Eye (tissue), 1 donor: Measurements from ENCODE around the gene HAUS7.

Experiments used
- DNase-seq: peaks from one replicate; pipeline ENCODE4 v3.0.0-alpha.2; 2015

The HAUS7 gene

DNA sequence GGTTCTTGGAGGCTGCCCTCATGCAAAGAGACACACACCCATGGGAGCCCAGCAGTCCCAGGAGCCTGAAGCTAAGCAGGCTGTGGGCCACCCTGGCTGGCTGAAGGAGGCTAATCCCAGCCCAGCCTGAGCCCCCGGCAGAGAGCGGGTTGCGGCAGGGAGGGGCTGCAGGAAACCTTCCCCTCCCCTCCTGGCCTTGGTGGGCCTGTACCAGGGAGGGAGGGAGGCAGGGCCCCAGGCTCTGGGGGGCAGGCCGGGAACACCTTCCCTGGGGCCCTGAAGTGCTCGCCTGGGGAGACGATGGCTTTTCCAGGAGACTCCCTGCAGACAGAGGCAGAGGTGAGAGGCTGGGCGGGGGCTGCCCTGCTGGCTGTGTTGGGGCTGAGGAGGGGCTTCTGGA lies 28.1 kb upstream of the HAUS7 start:
- DNase-seq, result no peak

GRCh38 chrX:153496590-153496959 lies 26.2 kb upstream of the HAUS7 start:
- DNase-seq, result no peak

- no peak for DNase-seq
Observed at GRCh38 chrX:153495903-153496589, 25.7 kb upstream of the HAUS7 start.

DNA sequence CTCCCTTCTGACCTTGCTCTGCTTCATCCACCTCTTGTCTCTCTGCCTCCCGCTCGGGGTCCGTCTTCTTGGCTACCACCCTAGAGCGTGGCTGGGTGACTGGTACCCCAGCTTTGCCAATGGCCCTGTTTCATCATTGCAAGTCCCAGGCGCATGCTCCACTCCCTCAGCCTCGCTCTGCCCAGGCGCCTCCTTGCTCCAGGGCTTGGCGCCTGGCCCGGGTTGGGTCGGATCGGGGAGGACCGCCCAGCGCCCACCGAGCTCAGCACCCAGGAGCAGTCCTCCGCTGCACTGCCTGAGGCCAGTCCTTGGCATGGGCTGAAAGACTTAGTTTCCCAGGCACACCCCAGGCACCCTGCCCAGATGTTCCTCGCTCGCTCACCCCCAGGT lies 25.0 kb upstream of the HAUS7 start:
- no peak for DNase-seq

GRCh38 chrX:153494541-153495361 lies 24.4 kb upstream of the HAUS7 start, which contains the start of gene BGN:
Gene BGN (plus strand): TSS chrX:153494980. CDS start chrX:153504632, 9,652 bp downstream.
- peak; percentile 72 for DNase-seq

- no peak for DNase-seq
Observed at GRCh38 chrX:153494061-153494460, 23.7 kb upstream of the HAUS7 start.

- DNase-seq, result no peak
Observed at GRCh38 chrX:153493085-153493484, 22.7 kb upstream of the HAUS7 start.

DNA sequence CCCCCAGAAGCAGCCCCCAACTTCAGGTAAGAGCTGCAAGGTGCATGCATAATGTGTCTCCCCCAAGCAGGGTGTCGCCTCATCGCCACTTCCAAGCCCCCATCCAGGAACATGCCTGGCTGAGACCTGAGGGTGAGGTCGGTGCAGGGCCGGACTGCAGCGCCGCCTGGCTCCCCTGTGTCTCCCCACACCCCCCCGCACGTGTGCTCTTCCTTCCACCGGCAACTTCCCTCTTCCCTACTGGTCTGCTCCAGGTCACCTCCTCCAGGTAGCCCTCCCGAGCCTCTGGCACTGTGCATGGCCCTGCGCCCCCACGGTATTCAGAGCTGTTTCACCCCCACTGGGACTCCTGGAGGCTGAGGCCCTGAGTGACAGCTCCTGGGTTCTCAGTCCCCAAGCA lies 22.2 kb upstream of the HAUS7 start:
- DNase-seq, result no peak

DNA sequence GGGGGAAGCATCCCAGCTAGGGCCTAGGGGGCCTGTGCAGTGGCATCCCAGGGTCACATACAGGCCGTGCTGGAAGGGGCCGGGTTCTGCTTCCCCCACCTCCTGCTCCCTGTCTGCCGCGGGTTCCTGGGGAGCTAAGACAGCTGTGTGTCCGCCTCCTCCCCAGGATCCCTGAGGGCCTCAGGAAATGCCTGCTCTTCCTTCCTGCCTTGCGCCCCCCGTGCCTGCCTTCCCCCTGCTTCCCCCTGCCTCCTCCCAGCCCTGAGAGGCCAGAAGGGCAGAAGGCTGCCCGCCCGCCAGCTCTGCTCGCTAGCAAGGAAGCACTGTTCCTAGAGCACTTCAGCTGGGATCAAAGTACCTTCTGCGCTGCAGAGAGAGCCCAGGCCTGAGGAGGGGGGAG lies 21.5 kb upstream of the HAUS7 start:
- no peak for DNase-seq

DNA sequence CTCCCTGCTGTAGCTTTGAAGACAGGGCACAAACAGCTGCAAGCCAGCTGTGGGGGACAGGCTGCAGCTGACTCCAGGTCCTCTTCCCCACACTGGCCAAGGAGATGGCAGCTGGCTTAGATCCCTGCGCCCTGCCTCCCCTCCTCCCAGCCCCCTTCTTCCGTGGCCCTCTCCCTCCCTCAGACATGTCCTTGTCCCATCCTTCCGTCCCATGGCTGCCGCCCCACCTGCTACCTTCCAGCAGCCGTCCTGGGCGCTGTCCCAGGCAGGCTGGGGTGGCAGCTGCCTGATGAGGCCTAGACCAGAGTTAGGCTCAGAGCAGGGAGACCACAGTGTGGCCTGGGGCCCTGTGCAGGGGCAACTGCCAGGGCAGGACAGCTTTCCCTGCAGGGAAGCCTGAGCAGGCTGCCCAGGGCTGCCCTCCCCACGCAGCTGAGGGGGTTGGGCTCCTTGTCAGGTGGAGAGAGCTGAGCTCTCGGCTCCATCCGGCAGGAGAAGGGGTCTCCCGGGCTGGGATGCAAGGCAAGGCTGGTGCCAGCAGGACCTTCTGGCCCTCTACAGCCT lies 21.1 kb upstream of the HAUS7 start:
- peak; percentile 54 for DNase-seq

- DNase-seq, result no peak
Observed at GRCh38 chrX:153490217-153490930, 20.0 kb upstream of the HAUS7 start.

DNA sequence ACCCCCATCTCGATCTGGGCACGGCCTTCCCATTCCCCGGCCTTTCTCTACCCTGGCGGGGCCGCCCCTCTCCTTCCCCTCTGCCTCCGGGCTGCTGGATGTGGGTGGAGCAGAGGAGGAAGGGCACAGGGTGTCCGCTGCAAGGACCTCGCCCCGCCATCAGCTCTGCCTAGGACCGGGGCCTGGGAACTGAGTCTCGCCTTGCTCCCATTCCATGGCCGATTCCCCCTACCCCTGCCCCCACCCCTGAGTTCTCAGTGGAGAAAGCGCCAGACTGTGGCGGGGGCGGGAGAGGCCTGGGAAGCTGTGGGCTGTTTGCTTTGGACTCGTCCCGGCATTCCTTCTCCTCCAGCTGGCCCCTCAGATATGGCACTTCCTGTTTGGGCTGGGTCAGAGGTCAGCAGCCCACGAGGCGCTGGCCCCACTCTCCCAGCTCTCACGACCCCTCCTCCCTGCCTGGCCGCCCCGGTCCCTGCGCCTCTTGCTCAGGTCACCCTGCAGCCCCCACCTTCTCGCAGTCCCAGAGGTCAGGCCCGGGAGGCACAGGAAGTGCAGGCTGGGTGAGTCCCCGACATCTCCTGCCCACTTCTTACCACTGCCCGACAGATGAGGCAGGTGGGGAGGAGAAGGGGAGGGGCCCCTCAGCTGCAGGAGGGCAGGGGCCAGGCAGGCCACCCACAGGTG lies 18.0 kb upstream of the HAUS7 start:
- no peak for DNase-seq

GRCh38 chrX:153487590-153488071 lies 17.3 kb upstream of the HAUS7 start:
- DNase-seq, result no peak

GRCh38 chrX:153486171-153486570 lies 15.8 kb upstream of the HAUS7 start:
- DNase-seq, result no peak

DNA sequence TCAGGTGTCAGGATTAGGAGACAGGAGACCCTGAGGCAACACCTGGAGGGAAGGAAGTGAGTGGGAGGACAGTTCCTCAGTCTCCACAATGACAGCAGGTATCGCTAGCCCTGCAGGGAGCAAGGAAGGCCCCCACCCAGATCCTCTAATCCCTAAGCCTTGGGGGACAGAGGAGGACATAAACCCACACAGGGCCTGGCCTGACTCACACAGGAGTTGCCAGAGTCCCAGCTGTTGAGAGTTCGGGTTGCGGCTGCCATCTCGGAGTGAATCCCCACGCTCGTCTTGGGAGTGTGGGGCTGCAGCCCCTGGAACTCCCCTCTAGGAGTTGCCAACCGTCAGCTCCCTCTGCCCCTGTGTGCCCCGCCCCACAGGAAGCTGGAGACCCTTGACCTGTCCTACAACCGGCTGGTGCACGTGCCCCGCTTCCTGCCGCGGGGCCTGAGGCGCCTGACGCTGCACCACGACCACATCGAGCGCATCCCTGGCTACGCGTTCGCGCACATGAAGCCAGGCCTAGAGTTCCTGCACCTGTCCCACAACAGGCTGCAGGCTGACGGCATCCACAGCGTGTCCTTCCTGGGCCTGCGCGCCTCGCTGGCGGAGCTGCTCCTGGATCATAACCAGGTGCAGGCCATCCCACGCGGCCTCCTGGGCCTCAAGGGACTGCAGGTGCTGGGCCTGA lies 15.2 kb upstream of the HAUS7 start:
- no peak for DNase-seq

DNA sequence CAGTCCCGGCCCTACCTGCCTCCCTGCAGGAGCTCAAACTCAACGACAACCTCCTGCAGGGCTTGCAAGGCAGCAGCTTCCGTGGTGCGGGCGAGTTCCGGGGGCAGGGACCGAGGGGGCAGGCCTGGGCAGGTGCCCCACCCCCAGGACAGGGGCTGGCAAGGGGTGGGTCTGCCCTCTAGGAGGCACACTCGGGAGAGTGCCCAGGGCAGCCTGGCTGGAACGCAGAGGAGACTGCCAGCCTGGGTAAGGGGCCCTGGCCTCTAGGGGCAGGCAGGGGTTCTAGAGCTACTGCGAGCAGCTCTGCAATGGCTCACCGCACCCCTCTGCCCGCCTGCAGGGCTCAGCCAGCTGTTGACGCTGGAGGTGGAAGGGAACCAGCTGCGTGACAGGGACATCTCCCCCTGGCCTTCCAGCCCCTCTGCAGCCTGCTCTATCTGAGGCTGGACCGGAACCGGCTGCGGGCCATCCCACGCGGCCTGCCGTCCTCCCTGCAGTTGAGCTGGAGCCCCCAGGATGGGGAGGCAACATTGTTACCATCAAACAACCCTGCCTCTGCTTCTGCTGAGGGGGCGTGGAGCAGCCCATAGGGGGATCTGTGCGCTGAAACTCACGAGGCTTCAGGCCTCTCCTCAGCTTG lies 12.1 kb upstream of the HAUS7 start:
- no peak for DNase-seq

GRCh38 chrX:153481043-153481442 lies 10.7 kb upstream of the HAUS7 start:
- DNase-seq, result no peak

- DNase-seq, result no peak
Observed at GRCh38 chrX:153478746-153479145, 8.4 kb upstream of the HAUS7 start.

- no peak for DNase-seq
Observed at GRCh38 chrX:153477901-153478300, 7.5 kb upstream of the HAUS7 start.

DNA sequence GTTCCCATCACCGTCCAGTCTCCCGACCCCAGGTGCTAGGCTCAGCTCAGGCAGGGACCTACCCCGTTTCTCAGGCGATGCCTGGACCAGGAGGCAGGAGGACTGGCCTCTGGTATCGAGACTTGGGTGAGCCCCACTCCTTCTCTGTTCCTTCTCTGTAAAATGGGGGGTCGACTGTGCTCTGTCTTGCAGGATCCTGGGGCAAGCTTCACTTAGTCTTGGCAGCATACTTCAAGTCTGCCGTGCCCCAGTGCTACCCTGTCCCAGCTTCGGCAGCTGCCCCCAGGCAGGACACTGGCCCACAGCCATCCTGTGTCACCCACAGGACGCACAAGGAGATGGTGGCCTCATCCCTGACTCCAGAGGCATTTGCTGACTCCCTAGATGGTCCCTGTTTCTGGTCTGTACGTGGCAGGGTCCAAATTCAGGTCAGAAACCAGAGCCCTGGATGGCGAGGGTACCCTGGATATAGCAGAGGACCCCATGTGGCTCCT lies 7.0 kb upstream of the HAUS7 start:
- no peak for DNase-seq

- DNase-seq, result peak; percentile 66
Observed at GRCh38 chrX:153476666-153477363, 6.4 kb upstream of the HAUS7 start.
